Keratinocyte (primary cell): ENCODE data around the gene FGF10. TPM values are rescaled to one million over a fixed set of nuclear protein-coding genes. Genes with fewer than 3 reads are reported as not detected.

ENCODE experiments used
- DNase-seq: peaks from one replicate; pipeline ENCODE4 v3.0.0-alpha.2; 2011; ENCODE audit warnings: low read depth, missing footprints, low spot score
- FAIRE-seq: peaks from 2 replicates; lab custom pipeline; 2011; peaks lifted over from hg19 to GRCh38; lab: Jason Lieb, UNC
- H2AFZ ChIP-seq: 2 replicates; pipeline ENCODE4 v1.6.0; 2012; ENCODE audit warnings: low read length, control low read depth, inconsistent platforms; ENCODE audit not compliant: control insufficient read depth
- H3K27ac ChIP-seq: 2 replicates; pipeline ENCODE4 v1.5.1; 2011; ENCODE audit warnings: low read length; ENCODE audit not compliant: control insufficient read depth, insufficient read depth
- H3K27me3 ChIP-seq: 3 replicates; pipeline ENCODE4 v1.6.0; 2011; ENCODE audit warnings: low read length; ENCODE audit not compliant: control insufficient read depth, insufficient read depth; ENCODE audit errors: extremely low read depth
- H3K36me3 ChIP-seq, 2 experiments: 2 replicates in 1 of 2; 3 replicates in 1 of 2; pipeline ENCODE4 v1.5.1; 2011; ENCODE audit warnings: low read length in 2 of 2, mild to moderate bottlenecking in 1 of 2; ENCODE audit not compliant: control insufficient read depth in 2 of 2, insufficient read depth in 2 of 2; ENCODE audit errors: extremely low read depth in 1 of 2
- H3K4me1 ChIP-seq: 3 replicates; pipeline ENCODE4 v1.5.1; 2011; ENCODE audit warnings: low read length; ENCODE audit not compliant: control insufficient read depth, insufficient read depth; ENCODE audit errors: extremely low read depth
- H3K4me2 ChIP-seq: 3 replicates; pipeline ENCODE4 v1.6.0; 2011; ENCODE audit warnings: low read depth, low read length; ENCODE audit not compliant: control insufficient read depth, insufficient read depth; ENCODE audit errors: extremely low read depth
- H3K4me3 ChIP-seq, 3 experiments: fragments of 200-600 bp in 1 of 3; sonication (generic) in 1 of 3; 2 replicates in 2 of 3; 3 replicates in 1 of 3; pipeline ENCODE4 v1.5.1; 2011 to 2016; ENCODE audit warnings: low read length in 3 of 3, mild to moderate bottlenecking in 3 of 3, control low read depth in 2 of 3, inconsistent platforms in 1 of 3, low read depth in 1 of 3, mixed read lengths in 1 of 3, mixed run types in 1 of 3, moderate library complexity in 1 of 3; ENCODE audit not compliant: control insufficient read depth in 2 of 3, insufficient read depth in 2 of 3; ENCODE audit errors: extremely low read depth in 1 of 3
- H3K79me2 ChIP-seq: 2 replicates; pipeline ENCODE4 v1.6.0; 2012; ENCODE audit warnings: low read length; ENCODE audit not compliant: control insufficient read depth, insufficient read depth
- H3K9ac ChIP-seq: 3 replicates; pipeline ENCODE4 v1.6.0; 2011; ENCODE audit warnings: low read length; ENCODE audit not compliant: control insufficient read depth, insufficient read depth; ENCODE audit errors: extremely low read depth
- H3K9me1 ChIP-seq: 3 replicates; pipeline ENCODE4 v1.6.0; 2011; ENCODE audit warnings: low read length; ENCODE audit not compliant: control insufficient read depth, insufficient read depth; ENCODE audit errors: extremely low read depth
- H3K9me3 ChIP-seq: 2 replicates; pipeline ENCODE4 v1.5.1; 2012; ENCODE audit warnings: low read depth, low read length; ENCODE audit not compliant: control insufficient read depth
- H4K20me1 ChIP-seq: 3 replicates; pipeline ENCODE4 v1.6.0; 2011; ENCODE audit warnings: low read length; ENCODE audit not compliant: control insufficient read depth, insufficient read depth; ENCODE audit errors: extremely low read depth
- CTCF ChIP-seq, 3 experiments: IDR thresholded peaks in 1 of 3; conservative IDR thresholded peaks in 1 of 3; optimal IDR thresholded peaks in 1 of 3; 2 replicates in 2 of 3; 3 replicates in 1 of 3; pipeline versions ENCODE3 to v1.5.1; 2011; ENCODE audit warnings: low read length in 3 of 3, mild to moderate bottlenecking in 3 of 3, moderate library complexity in 2 of 3, control low read depth in 1 of 3, inconsistent platforms in 1 of 3; ENCODE audit not compliant: insufficient read depth in 2 of 3; ENCODE audit errors: extremely low read depth in 1 of 3
- EZH2 ChIP-seq: IDR thresholded peaks from one replicate; pipeline ENCODE4 v1.6.1; 2012; ENCODE audit warnings: inconsistent platforms, mild to moderate bottlenecking, low read length, moderate library complexity
- dilution Hi-C: fragments of 300-500 bp; cut with MboI; formaldehyde crosslinking; loops from one replicate; pipeline ENCODE4 v1.7.0; 2020; ENCODE audit warnings: low sequenced_read_pairs; ENCODE audit not compliant: extremely low pct_ligation_motif_present
- polyA plus RNA-seq, 5 experiments: library from polyadenylated mRNA; depleted of rRNA in 3 of 5; stranded (reverse) in 3 of 5; stranded (forward) in 1 of 5; unstranded in 1 of 5; fragments of >200 nt; gene quantifications; 1 replicate in 1 of 5; 2 replicates in 3 of 5; 3 replicates in 1 of 5; pipeline versions ENCODE4 v1.2.1 to v1.2.3, GENCODE V29; 2011 to 2012; ENCODE audit warnings: missing spikeins in 2 of 5, low read depth in 1 of 5, low replicate concordance in 1 of 5

The FGF10 gene
- polyA plus RNA-seq, 1 donor (not counting 4 experiments of a cell fraction or from before 2014, with no cell fraction given), result not detected

- H4K20me1 ChIP-seq, result no peaks in the 10 kb centered on the region
- TF ChIP-seq CTCF (optimal IDR thresholded peaks at IDR 0.05 in 1 of 3, IDR thresholded peaks at IDR 0.05 in 1 of 3, conservative IDR thresholded peaks at IDR 0.05 in 1 of 3; ENCODE audit: extremely low read depth in 1 of 3, insufficient read depth in 2 of 3, low read length in 3 of 3) (no peak), EZH2 (no peak)
- dilution Hi-C loops, result no loop called here
- no peaks in the 10 kb centered on the region for H3K9me3 ChIP-seq
- DNase-seq (no peak), FAIRE-seq (no peak)
- no peaks in the 10 kb centered on the region for H3K4me1 ChIP-seq
- H3K9me1 ChIP-seq, result no peaks in the 10 kb centered on the region
- H3K4me2 ChIP-seq, result no peak overlapping the region
- no peak overlapping the region for H3K9ac ChIP-seq
- no peaks in the 10 kb centered on the region for H3K27me3 ChIP-seq
- H3K79me2 ChIP-seq, result no peaks in the 10 kb centered on the region
- no peaks in the 10 kb centered on the region for H3K36me3 ChIP-seq
- H3K4me3 ChIP-seq, result no peak overlapping the region
- no peak overlapping the region for H2AFZ ChIP-seq
- H3K27ac ChIP-seq, result no peak overlapping the region
These were observed 122.2 kb downstream of the FGF10 start for GRCh38 chr5:44266882-44267576.

- Histone ChIP-seq H3K27ac (no peak overlapping the region), H3K9me3 (no peaks in the 10 kb centered on the region), H3K4me1 (no peaks in the 10 kb centered on the region), H3K36me3 (no peaks in the 10 kb centered on the region), H2AFZ (no peak overlapping the region), H3K9me1 (no peaks in the 10 kb centered on the region), H3K4me2 (no peak overlapping the region), H3K27me3 (no peaks in the 10 kb centered on the region), H3K9ac (no peak overlapping the region), H3K4me3 (no peak overlapping the region), H3K79me2 (no peaks in the 10 kb centered on the region), H4K20me1 (no peaks in the 10 kb centered on the region)
- dilution Hi-C loops, result no loop called here
- DNase-seq, result no peak
- FAIRE-seq, result no peak
- TF ChIP-seq EZH2, result no peak
- TF ChIP-seq CTCF (optimal IDR thresholded peaks at IDR 0.05 in 1 of 3, IDR thresholded peaks at IDR 0.05 in 1 of 3, conservative IDR thresholded peaks at IDR 0.05 in 1 of 3; ENCODE audit: extremely low read depth in 1 of 3, insufficient read depth in 2 of 3, low read length in 3 of 3), result no peak
These were observed 123.5 kb downstream of the FGF10 start for GRCh38 chr5:44265713-44266112.
